A549 (cell line): Measurements from ENCODE around the gene CAPN13.

Experiments used
- CEBPB ChIP-seq, 2 experiments: fragments of >200 bp in 1 of 2; sonication (Bioruptor Twin) in 1 of 2; formaldehyde crosslinking in 1 of 2; IDR thresholded peaks; 2 replicates each; pipeline ENCODE4 v1.6.1; 2012 to 2016
- EP300 ChIP-seq, 2 experiments: fragments of >200 bp; sonication (Bioruptor Twin); formaldehyde crosslinking; IDR thresholded peaks; 2 replicates in 1 of 2; 3 replicates in 1 of 2; pipeline ENCODE4 v1.6.1; 2016 to 2017
- KDM1A ChIP-seq: fragments of 200-600 bp; sonication (generic); IDR thresholded peaks from 2 replicates; pipeline ENCODE4 v1.6.1; 2016; ENCODE audit warnings: low read depth, mild to moderate bottlenecking
- MAFK ChIP-seq: fragments of 450-650 bp; IDR thresholded peaks from 2 replicates; pipeline ENCODE4 v1.6.1; 2014; ENCODE audit not compliant: partially characterized antibody
- MYC ChIP-seq: IDR thresholded peaks from 2 replicates; pipeline ENCODE4 v1.6.1; 2012; ENCODE audit warnings: mild to moderate bottlenecking, inconsistent platforms, low read length, improper control_type of control experiment, borderline replicate concordance
- POLR2A ChIP-seq: IDR thresholded peaks from 2 replicates; pipeline ENCODE4 v1.6.1; 2012; ENCODE audit warnings: mild to moderate bottlenecking, low read length
- POLR2AphosphoS2 ChIP-seq: conservative IDR thresholded peaks from 2 replicates; pipeline ENCODE4 v1.6.1; 2012; ENCODE audit warnings: low read length, improper control_type of control experiment, inconsistent platforms
- TP53 ChIP-seq: fragments of 250-450 bp; sonication (Bioruptor Pico); IDR thresholded peaks from 2 replicates; pipeline ENCODE4 v1.5.0; 2021; ENCODE audit warnings: mild to moderate bottlenecking, moderate library complexity
- TF ChIP-seq, protein P1 (sequence below): fragments of >200 bp; sonication (Bioruptor Twin); formaldehyde crosslinking; IDR thresholded peaks from 3 replicates; pipeline ENCODE4 v1.5.1; 2016
- TF ChIP-seq, protein P2 (sequence below): IDR thresholded peaks from 2 replicates; pipeline ENCODE4 v1.6.1; 2012
- TF ChIP-seq, protein P3 (sequence below): fragments of 150-350 bp; IDR thresholded peaks from 2 replicates; pipeline ENCODE4 v1.6.1; 2014; ENCODE audit warnings: low read depth, mild to moderate bottlenecking, low read length

- TF ChIP-seq EP300 (IDR thresholded peaks at IDR 0.05) = no peak
- no peak for TF ChIP-seq TP53 (CRISPR knock-in tag)
- TF ChIP-seq, protein P1, sequence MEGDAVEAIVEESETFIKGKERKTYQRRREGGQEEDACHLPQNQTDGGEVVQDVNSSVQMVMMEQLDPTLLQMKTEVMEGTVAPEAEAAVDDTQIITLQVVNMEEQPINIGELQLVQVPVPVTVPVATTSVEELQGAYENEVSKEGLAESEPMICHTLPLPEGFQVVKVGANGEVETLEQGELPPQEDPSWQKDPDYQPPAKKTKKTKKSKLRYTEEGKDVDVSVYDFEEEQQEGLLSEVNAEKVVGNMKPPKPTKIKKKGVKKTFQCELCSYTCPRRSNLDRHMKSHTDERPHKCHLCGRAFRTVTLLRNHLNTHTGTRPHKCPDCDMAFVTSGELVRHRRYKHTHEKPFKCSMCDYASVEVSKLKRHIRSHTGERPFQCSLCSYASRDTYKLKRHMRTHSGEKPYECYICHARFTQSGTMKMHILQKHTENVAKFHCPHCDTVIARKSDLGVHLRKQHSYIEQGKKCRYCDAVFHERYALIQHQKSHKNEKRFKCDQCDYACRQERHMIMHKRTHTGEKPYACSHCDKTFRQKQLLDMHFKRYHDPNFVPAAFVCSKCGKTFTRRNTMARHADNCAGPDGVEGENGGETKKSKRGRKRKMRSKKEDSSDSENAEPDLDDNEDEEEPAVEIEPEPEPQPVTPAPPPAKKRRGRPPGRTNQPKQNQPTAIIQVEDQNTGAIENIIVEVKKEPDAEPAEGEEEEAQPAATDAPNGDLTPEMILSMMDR = no peak
- no peak for TF ChIP-seq POLR2A
- TF ChIP-seq POLR2AphosphoS2 = no peak
- no peak for TF ChIP-seq MYC
- TF ChIP-seq CEBPB (IDR thresholded peaks at IDR 0.05) = no peak
- TF ChIP-seq MAFK = no peak
- TF ChIP-seq, protein P2, sequence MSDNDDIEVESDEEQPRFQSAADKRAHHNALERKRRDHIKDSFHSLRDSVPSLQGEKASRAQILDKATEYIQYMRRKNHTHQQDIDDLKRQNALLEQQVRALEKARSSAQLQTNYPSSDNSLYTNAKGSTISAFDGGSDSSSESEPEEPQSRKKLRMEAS = no peak
- TF ChIP-seq, protein P3, sequence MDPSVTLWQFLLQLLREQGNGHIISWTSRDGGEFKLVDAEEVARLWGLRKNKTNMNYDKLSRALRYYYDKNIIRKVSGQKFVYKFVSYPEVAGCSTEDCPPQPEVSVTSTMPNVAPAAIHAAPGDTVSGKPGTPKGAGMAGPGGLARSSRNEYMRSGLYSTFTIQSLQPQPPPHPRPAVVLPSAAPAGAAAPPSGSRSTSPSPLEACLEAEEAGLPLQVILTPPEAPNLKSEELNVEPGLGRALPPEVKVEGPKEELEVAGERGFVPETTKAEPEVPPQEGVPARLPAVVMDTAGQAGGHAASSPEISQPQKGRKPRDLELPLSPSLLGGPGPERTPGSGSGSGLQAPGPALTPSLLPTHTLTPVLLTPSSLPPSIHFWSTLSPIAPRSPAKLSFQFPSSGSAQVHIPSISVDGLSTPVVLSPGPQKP = no peak
- TF ChIP-seq KDM1A = no peak
Measured at GRCh38 chr2:30799366-30799765, 7.9 kb downstream of the CAPN13 start.
